GM21528 (cell line): ENCODE results near the gene ZNF831.

Source experiments
- ATAC-seq: cut with Tn5 transposase; IDR thresholded peaks from one replicate; pipeline ENCODE4 v1.9.1; 2021; ENCODE audit warnings: mild to moderate bottlenecking, moderate library complexity; ENCODE audit not compliant: unreplicated experiment, low FRiP score

The ZNF831 gene

GRCh38 chr20:59235226-59235625 lies 71.6 kb downstream of the ZNF831 start:
- no peak for ATAC-seq

- no peak for ATAC-seq
Observed at GRCh38 chr20:59240006-59240405, 76.4 kb downstream of the ZNF831 start.

DNA sequence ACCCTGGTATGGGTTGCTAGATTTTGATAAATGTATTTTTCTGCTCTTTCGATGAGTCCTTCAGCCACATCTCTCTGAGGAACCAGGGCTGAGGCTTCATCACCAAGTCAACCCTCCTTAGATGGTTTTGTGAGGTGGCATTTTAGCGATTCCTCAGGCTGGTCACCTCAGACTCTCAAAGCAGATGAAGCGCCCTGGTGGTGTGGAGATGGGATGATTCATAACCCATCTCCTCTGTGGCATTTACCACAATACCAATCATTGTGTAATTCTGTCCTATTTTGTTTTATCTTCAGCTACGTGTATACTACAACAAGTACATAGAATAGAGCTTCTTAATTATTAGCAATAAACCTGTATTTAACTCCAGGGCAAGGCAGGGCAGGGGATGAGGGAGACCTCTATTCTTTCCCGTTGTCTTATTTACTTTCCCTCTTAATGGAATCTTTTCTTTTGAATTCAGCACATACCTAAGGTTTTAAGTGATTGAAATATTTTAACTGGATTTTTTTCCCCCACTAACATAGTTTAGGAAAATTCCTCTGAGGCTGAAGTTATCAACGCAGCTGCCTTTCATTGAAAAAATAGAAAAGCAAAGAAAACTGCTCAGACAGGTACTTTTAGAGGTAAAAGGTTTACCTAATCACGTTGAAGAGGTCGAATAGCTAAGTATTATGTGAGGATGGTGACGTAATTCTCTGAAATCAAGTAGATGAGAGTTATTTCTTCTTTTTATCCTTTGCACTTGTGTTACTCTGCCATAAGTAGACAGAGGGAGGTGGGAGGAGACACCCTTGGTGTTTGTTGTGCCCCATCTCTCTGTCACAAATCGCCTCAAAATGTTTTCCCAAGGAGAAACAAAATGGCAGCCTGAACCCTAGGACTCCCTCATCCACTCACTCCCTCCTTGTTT lies 79.3 kb downstream of the ZNF831 start:
- ATAC-seq: no peak

- no peak for ATAC-seq
Observed at GRCh38 chr20:59246691-59247400, 83.2 kb downstream of the ZNF831 start.

DNA sequence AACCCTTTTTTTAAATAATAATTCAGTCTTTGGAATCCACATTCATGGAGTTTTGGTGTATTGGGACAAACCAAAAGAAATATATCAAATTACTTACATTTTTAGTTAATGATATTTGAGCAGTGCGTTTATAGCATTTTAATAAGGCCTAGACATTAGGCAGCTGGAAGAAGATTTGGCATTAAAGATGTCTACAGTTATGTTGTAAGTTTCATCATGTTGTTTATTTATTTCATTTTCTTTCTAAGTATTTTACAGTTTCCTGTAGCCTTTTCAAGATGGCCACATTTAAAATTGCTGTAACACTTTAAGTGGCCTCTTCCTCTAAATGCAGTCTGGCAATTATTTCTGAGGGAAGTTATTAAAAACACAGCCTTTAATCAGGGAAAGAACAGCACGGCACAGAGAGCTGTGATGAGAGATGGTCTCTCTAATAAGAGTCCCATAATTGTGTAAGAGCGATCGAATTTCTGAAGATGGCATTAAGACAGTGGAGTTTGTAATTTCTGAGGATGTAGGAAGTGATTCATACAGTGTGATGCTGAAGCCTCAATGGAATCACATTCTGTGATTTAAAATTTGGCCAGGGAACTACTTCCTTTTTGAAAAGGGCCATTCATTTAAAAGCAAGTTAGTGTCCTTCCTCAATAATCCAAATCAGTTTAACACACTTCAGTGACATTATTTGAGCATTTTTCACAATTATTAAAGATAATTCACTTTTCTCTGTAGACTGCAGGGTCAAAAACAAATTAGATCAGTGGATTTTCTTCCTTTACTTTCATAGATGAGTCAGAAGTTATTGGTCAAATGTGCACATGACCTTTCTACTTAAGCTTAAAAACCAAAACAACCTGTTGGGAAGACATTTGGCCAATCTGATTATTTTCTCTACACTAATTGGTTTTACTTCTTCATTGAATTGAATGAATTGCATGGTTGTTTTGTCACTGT lies 84.4 kb downstream of the ZNF831 start:
- no peak for ATAC-seq

DNA sequence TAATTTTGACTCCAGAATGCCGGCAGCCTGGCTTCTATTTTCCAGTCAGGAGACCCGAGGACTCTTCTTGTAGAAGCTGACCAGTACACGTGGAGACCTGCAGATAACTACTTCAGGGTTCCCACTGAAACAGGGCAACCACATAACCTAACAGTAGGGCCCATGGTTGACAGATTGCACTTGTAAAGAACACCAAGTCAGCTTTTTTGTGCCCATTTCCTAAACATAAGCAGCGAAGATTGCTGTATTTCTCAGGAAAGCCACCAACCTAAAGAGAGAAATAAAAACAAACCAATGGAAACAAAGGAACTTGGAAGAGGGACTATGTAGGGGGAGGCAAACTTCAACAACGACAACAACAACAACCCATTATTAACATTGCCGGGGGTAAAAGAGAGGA lies 86.7 kb downstream of the ZNF831 start:
- no peak for ATAC-seq

DNA sequence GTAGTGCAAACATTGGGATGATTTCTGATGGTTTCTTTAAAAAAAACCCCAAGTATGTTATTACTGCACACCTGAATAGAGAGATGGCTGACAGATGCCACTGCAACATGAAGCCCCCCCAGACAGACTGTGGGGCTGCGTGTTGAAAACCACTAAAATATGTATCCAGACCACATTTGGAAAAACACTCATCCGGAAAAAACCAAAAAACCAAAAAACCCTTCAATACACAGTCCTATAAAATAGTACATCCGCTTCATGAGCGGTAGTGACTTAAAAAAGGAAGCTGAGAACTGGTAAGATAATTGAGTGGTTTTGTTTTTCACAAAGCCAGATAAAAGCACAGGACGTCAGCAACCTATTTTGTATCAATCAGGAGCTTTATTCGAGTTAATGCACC lies 89.7 kb downstream of the ZNF831 start:
- ATAC-seq: no peak

DNA sequence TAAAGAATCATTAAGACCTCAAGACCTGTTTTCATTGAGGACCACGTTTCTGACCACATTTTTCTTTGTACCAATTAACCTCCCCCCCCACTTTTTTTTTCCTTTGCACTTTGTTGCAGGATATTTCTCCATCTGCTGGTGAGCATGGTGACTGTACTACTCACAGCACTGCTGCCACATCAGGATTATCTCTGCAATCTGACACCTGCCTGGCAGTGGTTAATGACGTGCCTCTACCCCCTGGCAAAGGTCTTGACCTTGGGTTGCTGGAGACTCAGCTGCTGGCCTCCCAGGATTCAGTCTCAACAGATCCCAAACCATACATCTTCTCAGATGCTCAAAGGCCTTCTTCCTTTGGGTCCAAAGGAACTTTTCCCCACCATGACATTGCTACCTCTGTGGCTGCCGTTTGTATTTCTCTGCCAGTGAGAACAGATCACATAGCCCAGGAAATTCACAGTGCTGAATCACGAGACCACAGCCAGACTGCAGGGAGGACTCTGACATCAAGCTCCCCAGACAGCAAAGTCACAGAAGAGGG lies 90.2 kb downstream of the ZNF831 start:
- no peak for ATAC-seq

DNA sequence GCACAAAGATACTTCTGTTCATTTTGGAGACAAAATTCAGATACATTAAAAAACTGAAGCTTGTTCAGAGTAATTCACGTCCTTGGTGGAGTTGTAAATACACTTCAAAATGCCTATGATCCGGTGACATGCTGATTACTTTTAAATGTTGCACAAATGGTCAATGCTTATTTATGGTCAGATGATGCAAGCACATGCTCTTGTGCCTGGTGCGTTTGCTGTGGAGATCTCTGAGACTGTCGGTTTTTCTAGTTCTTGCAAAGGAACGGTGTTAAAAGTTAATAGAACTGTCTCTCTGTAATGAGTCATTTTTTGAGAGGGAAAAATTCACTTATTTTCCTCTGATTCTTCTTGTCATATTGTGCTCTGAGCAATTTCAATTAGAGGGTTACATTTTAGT lies 91.6 kb downstream of the ZNF831 start:
- no peak for ATAC-seq

- ATAC-seq: no peak
Observed at GRCh38 chr20:59258221-59258621, 94.6 kb downstream of the ZNF831 start.

DNA sequence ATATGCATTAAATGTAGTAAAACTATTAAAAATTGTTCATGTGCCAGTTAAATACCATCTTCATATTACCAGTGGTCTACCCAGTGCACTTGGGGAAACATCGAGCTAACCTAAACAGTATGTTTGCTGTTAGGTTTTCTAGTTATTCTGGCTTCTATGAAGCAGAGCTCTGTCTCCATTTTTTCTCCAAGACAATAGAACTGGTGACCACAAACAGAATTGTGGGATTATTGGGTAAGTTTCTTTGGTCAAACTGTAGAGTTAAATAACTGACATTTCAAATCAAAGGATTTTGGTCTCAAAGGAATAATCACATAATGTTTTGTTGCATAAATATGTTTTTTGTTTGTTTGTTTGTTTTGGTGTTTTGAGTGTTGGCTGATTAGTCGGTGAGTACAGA lies 96.3 kb downstream of the ZNF831 start:
- ATAC-seq: no peak

- ATAC-seq: no peak
Observed at GRCh38 chr20:59265298-59265697, 101.7 kb downstream of the ZNF831 start.

DNA sequence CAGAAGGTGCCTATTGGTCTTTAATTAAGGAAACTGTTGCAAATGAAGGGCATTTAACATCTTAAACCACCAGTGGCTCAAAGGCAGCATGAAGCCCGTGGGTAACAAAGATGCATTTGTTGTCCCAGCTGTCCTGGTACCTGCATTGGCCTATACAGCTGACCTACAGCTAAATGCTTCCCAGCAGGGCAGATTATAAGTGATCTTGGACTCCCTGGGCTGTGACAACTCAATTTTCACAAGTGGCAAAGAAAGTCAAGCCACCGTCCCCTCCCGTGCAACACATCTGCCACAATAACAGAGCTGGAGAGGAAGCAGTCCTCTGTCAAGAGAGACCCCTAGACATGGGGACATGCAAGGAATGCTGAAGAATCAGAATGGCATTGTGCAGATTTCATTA lies 105.2 kb downstream of the ZNF831 start:
- no peak for ATAC-seq

GRCh38 chr20:59269411-59270025 lies 105.9 kb downstream of the ZNF831 start:
- no peak for ATAC-seq

- no peak for ATAC-seq
Observed at GRCh38 chr20:59270380-59270779, 106.8 kb downstream of the ZNF831 start.

- no peak for ATAC-seq
Observed at GRCh38 chr20:59273739-59274357, 110.2 kb downstream of the ZNF831 start.

DNA sequence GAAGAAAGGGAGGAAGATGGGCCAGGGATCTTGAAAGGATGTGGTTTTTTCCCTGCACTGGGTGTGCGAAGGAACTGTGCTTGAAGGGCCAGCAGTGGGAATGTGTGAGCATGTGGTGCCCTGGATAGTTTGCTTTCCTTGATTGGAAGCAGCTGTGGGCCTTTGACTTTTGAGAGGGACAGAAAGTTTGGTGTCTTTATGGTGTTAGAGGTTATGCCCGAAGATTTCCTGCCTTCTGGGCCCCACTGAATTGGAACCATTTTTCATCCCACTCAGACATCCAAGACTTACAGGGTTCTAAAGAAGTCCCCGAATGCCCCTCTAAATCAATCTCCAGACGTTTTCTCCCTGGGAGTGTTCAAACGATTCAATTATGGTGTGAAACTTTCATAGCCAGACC lies 113.3 kb downstream of the ZNF831 start:
- ATAC-seq: no peak

- no peak for ATAC-seq
Observed at GRCh38 chr20:59284470-59284869, 120.8 kb downstream of the ZNF831 start.

- ATAC-seq: no peak
Observed at GRCh38 chr20:59289994-59290393, 126.4 kb downstream of the ZNF831 start.
